Right hindlimb (tissue), 1 donor: Measurements from ENCODE around the gene PTK6.
A peak's percentile ranks its signal among the peaks of the same experiment; 100 is the strongest.

Source experiments
- DNase-seq: peaks from one replicate; pipeline ENCODE4 v3.0.0-alpha.2; 2018

PTK6 gene

GRCh38 chr20:63542696-63543095 is 5.5 kb upstream of the PTK6 start:
- DNase-seq: no peak

GRCh38 chr20:63542031-63542559 is 4.9 kb upstream of the PTK6 start:
- no peak for DNase-seq

GRCh38 chr20:63541371-63541770 is 4.2 kb upstream of the PTK6 start:
- no peak for DNase-seq

DNA sequence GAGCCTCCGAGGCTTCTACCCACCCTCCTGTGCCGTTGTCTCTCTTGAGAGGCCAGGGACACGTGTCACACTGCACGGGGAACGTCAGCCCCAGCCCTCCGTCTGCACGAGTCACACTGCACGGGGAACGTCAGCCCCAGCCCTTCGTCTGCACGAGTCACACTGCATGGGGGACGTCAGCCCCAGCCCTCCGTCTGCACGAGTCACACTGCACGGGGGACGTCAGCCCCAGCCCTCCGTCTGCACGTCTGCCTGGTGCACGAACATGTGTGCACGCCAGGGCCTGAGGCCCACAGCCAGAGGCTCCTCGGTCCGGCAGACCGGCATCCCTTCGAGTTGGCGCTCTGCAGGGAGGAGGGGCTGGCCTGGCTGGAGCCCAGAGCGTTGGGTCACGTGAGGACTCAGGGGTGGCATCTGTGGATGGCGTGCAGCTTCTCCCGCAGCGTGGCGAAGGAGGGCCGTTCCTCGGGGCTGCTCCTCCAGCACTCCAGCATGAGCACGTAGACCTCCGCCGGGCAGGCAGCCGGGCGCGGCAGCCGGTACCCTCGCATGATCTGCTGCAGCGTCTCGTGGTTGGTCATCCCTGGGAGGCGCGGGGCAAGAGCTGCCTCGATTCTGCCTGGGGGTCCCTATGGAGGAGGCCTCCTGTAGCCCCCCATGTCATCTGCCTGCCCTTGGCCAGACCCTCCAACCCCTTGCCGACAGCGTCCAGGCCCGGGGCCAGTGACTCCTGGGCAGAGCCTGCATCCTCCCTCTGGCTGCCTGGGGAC is 3.4 kb upstream of the PTK6 start:
- no peak for DNase-seq

DNA sequence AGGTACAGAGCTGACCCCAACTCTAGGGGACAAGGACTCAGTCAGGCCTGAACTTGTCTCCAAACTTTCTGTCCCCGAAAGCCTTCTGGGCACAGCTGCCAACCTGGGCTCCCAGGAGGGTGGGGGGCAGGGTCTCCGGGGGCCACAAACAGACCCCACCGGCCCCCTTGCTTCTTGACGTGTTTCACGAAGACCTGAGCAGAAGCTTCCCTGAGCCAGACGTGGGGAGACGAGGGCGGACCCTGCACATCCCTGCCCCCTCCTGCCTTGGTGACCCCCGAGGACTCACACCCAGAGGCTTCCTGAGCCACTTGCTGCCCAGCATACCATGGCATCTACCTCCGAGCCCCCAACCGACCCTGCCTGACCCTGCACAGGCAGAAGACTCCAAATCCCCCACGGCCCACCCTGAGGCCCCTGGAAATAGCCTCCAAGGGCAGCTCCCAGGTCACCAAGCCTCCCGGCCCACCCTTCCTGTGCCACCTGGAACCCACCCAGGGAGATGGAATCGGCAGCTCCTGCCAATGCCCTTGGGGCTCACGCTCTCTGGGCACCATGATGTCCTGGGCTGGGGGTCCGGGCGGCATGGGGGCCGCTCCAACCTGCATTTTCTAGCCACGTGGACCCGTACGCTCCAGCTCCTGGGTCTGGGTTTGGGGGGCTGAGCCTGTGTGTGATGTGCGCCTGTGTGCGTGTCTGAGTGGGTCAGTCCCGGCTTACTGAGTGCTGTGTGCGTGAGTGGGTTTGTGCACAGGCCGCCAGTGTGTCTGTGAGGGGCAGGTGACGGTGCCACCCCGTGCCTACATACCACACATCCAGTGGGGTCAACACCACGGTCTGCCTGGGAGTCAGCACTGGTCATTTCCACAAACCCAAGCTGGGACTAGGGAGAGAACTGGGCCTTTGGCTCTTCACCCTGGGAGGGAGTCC is 2.5 kb upstream of the PTK6 start:
- no peak for DNase-seq

- DNase-seq: no peak
These were observed 1.9 kb upstream of the PTK6 start for GRCh38 chr20:63539092-63539430.

GRCh38 chr20:63538204-63539091 is 1.3 kb upstream of the PTK6 start:
- DNase-seq: no peak

DNA sequence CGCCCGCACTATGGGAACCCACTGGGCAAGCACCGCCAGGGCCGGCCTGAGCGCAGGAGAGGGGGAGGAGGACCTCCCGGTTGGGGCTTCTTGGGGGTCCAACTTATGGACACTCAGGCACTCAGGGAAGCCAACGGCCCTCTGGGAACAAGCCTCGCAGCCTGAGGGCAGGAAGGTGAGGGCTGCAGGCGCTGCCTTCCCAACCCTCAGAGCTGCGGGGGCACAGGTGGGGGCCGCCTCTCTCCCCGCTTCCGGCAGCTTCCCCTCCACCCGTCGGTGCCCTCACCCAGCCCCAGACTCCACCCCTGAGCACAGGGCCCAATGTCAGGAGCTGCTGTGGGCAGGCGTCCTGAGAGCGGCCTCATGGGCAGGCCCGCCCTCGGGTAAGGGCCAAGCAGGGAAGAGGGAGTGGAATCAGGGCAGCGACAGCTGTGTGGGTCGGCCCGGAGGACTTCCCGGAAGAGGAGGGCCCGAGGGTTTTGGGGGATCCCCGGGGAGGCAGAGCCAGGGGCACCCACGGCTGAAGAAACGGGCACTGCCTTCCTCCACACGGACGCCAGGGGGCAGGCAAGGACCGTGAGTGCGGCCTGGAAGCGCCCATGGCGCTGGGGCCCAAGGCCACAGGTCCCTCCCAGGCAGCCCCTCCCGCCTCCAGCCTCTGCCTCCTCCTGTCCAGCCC is 488 bp upstream of the PTK6 start:
- DNase-seq: peak; percentile 85

GRCh38 chr20:63536241-63536977 is 767 bp downstream of the PTK6 start:
- DNase-seq: no peak

- DNase-seq: peak; percentile 24
These were observed 2.1 kb downstream of the PTK6 start for GRCh38 chr20:63534831-63535651.

GRCh38 chr20:63534427-63534830 is 2.7 kb downstream of the PTK6 start:
- DNase-seq: peak; percentile 26

DNA sequence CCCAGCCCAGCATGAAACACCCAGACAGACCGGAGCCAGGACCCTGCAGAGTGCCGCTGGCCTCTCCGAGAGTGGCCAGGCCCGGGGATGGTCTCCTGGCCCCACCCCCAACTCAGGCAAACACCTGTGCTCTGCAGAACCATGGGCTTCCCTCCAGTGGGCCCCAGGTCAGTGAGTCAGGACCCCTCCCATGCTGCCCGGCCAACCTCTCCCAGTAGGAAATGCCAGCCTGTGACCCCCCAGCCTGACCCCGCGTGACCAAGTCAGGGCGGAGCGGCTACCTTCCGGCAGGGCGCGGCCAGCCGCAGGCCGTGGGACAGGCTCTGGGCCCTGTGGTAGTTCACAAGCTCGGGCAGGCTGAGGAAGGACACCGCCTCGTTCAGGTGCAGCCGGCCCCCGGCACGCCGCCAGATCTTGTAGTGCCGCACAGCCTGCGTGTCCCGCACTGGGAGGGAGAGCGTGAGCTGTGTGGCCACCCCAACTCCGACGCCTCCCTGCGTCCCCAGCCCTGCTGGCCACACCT is 3.2 kb downstream of the PTK6 start:
- peak; percentile 30 for DNase-seq

DNA sequence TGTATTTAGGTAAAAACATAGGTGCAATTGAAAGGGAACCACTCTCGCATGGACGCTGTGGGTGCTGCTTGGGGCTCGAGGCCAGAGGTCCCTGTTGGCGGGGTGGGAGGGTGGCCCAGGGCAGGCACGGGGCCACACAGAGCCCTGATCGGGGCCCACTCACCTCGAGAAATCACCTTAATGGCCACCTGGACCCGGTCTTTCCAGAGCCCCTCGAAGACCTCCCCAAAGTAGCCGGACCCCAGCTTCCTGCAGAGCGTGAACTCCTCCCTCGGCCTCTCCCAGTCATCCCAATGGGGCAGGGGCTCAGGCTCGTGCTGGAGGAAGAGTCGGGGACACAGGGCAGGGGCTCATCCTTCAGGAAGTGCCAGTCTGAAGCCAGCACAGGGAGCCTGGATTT is 3.8 kb downstream of the PTK6 start:
- DNase-seq: peak; percentile 21

DNA sequence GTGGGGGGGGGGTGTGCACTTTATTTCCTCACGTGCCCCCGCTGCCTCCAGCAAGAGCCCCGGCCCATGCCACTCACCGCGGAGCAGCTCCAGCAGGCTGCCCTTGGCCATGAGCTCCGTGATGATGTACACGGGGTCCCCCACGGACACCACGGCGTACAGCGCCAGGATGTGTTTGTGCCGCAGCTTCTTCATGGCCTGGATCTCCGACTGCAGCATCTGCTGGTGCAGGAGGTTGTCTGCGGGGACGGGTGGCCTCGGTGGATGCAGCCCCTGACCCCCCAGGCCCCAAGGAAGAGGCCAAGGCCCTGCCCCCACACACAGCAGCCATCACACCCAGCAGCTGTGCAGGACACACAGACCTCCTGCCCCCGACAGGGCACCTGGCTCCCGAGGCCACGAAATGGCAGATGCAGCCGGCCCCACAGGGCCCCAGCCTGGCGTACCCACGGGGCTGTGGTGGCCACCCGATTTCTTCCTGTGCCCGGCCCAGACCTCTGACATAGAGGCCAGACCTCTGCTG is 4.7 kb downstream of the PTK6 start:
- DNase-seq: peak; percentile 15

GRCh38 chr20:63531686-63532448 is 5.3 kb downstream of the PTK6 start:
- DNase-seq: no peak

DNA sequence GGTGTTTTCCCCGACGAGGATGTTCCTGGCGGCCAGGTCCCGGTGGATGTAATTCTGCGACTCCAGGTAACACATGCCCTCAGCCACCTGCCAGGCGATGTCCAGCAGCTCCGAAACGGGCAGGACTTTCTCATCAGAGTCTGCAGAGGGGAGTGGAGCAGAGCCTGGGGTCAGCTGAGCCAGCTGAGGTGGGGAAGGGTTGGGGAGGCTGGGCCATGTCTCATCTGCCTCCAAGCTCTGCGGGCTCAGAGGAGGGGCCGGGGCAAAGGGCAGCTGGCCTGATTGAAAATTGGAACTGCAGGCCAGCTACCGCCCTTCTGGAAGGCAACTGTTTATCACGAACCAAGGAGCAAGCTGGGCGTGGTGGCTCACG is 6.4 kb downstream of the PTK6 start:
- DNase-seq: peak; percentile 19

DNA sequence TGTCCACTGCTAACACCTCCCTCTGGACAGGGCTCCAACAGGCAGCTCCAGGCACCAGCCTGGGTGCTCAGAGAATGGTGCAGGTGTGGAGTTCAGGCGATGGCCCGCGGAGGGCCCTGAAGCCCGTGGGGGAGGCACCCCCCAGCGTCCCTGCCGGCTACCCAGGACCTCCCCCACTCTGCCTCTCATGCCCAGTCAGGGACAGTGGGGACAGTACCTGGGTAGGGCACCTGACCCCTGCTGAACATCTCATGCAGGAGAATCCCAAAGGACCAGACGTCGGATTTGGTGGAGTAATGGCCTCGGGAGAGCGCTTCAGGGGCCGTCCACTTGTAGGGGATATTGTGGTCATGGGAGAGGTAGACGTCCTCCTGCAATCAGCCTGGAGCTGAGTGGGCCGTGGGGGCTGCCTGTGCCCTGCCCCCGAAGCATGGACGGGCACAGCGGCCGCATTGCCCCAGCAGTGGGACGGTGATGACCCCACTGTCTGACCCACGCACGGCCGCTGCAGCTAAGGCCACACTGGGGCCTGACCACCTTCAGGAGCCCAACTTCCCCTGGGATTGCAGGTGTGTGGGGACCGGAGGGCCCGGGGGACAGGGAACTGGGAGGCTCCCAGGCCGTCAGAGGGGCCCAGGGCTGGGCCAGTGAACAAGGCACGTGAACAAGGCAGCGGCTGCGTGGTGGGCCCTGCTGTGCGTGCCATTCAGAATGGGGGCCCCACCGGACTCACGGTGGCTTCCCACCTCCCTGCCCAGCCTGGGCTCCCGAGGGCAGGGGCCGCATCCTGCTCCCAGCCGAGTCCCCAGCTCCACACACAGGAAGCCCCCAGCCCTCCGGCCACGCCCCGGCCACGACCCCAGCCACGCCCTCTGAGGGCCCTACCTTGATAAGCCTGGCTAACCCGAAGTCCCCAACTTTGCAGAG is 7.1 kb downstream of the PTK6 start:
- peak; percentile 24 for DNase-seq
